Measurements from ENCODE around the gene RXRB. TPM values are rescaled to one million over a fixed set of nuclear protein-coding genes. Genes with fewer than 3 reads are reported as not detected.
A peak's percentile ranks its signal among the peaks of the same experiment; 100 is the strongest.

RXRB gene
- total RNA-seq, 1 experiment from 2014 or later: 30.4 TPM

DNA sequence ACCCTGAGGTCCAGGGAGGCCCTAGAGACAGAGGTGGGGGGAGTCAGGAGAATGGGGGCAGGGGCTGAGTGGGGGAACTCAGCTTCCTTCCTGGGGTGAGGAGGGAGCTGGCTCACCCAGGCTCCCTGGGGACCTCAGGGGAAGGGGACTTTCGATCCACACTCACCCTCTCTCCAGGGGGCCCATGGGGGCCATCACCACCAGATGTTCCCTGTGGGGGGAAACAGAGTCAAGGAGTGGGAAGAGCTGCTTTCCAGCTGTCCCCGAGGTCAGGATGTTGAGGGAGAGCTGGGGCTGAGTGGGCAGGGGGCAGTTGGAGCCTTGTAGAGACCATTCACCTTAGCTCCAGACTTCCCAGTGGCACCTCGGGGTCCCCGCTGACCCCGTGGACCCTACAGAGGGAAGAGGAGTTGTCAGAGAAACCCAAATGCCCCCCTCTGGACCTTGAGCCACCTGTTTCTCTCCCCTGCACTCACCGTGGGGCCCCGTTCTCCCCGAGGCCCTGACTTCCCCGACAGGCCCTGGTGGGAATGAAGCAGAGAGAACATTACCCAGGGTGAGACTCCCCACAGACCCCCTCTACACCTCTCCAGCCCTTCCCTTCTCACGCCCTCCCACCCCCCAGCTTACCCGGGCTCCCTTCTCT, 26.8 kb downstream of the RXRB start:
- no TSS peak for BruUV-seq (replicated peaks)
- intact Hi-C loops (cut with micrococcal nuclease; ENCODE audit: unreplicated experiment): no loop called here
- H3K4me1 Mint-ChIP-seq (ENCODE audit: low read depth, unreplicated experiment): no peaks in the 10 kb centered on the region
- H3K9me3 ChIP-seq: no peaks in the 10 kb centered on the region
- H3K27me3 ChIP-seq (replicated peaks; ENCODE audit: control insufficient read depth, insufficient read depth, low read length): no peaks in the 10 kb centered on the region
- TF ChIP-seq, protein P1, sequence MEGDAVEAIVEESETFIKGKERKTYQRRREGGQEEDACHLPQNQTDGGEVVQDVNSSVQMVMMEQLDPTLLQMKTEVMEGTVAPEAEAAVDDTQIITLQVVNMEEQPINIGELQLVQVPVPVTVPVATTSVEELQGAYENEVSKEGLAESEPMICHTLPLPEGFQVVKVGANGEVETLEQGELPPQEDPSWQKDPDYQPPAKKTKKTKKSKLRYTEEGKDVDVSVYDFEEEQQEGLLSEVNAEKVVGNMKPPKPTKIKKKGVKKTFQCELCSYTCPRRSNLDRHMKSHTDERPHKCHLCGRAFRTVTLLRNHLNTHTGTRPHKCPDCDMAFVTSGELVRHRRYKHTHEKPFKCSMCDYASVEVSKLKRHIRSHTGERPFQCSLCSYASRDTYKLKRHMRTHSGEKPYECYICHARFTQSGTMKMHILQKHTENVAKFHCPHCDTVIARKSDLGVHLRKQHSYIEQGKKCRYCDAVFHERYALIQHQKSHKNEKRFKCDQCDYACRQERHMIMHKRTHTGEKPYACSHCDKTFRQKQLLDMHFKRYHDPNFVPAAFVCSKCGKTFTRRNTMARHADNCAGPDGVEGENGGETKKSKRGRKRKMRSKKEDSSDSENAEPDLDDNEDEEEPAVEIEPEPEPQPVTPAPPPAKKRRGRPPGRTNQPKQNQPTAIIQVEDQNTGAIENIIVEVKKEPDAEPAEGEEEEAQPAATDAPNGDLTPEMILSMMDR (IDR thresholded peaks at IDR 0.05; ENCODE audit: insufficient read depth in 1 of 2, low read depth in 1 of 2, low read length in 1 of 2, severe bottlenecking in 1 of 2, unreplicated experiment in 1 of 2): no peak
- no peaks in the 10 kb centered on the region for H3K4me1 ChIP-seq
- H3K9me3 Mint-ChIP-seq (ENCODE audit: unreplicated experiment): no peaks in the 10 kb centered on the region
- ChIA-PET POLR2A (interaction anchor here (0.5 kb wide), 1 partner anchor 128 kb away, joined by 13 read pairs; no protein-coding TSS in a partner anchor), CTCF (interaction anchor here (1.5 kb wide), 1 partner anchor 75 kb away, joined by 6 read pairs; no protein-coding TSS in a partner anchor)
- no peak for DNase-seq
- no peaks in the 10 kb centered on the region for H3K36me3 Mint-ChIP-seq (ENCODE audit: insufficient read depth, unreplicated experiment)
- peaks cover 19% of the 10 kb centered on the region for H3K27me3 Mint-ChIP-seq (ENCODE audit: insufficient read depth, unreplicated experiment)
- H3K4me3 ChIP-seq (ENCODE audit: low read depth, low read length): no peak overlapping the region
- H3K36me3 ChIP-seq (ENCODE audit: control insufficient read depth, insufficient read depth, low read length): no peaks in the 10 kb centered on the region
- no peak overlapping the region for H3K27ac Mint-ChIP-seq (ENCODE audit: unreplicated experiment)
- H3K4me3 Mint-ChIP-seq (ENCODE audit: unreplicated experiment): no peak overlapping the region

- Histone ChIP-seq H3K4me3 (ENCODE audit: low read depth, low read length) (no peak overlapping the region), H3K9me3 (no peaks in the 10 kb centered on the region), H3K4me1 (no peaks in the 10 kb centered on the region), H3K27me3 (replicated peaks; ENCODE audit: control insufficient read depth, insufficient read depth, low read length) (no peaks in the 10 kb centered on the region), H3K36me3 (ENCODE audit: control insufficient read depth, insufficient read depth, low read length) (no peaks in the 10 kb centered on the region)
- no peaks in the 10 kb centered on the region for H3K36me3 Mint-ChIP-seq (ENCODE audit: insufficient read depth, unreplicated experiment)
- no peaks in the 10 kb centered on the region for H3K4me1 Mint-ChIP-seq (ENCODE audit: low read depth, unreplicated experiment)
- peak overlapping the region; percentile 30 for H3K27ac Mint-ChIP-seq (ENCODE audit: unreplicated experiment)
- CTCF ChIA-PET: interaction anchor here (0.5 to 1.5 kb wide), 11 partner anchors 8 to 239 kb away, joined by 3 to 6 read pairs (median 3); no protein-coding TSS in a partner anchor
- POLR2A ChIA-PET: interaction anchor here (0.5 kb wide), 1 partner anchor 129 kb away, joined by 13 read pairs; no protein-coding TSS in a partner anchor
- intact Hi-C loops (cut with micrococcal nuclease; ENCODE audit: unreplicated experiment): loop anchor here (1.0 kb wide), 1 partner anchor 158 kb away; no protein-coding TSS in a partner anchor
- H3K4me3 Mint-ChIP-seq (ENCODE audit: unreplicated experiment): no peak overlapping the region
- peaks cover 19% of the 10 kb centered on the region for H3K27me3 Mint-ChIP-seq (ENCODE audit: insufficient read depth, unreplicated experiment)
- no peaks in the 10 kb centered on the region for H3K9me3 Mint-ChIP-seq (ENCODE audit: unreplicated experiment)
- TF ChIP-seq, protein P1 (IDR thresholded peaks at IDR 0.05; ENCODE audit: insufficient read depth in 1 of 2, low read depth in 1 of 2, low read length in 1 of 2, severe bottlenecking in 1 of 2, unreplicated experiment in 1 of 2): peak; percentile 63 to 76
- peak; percentile 27 to 46 for DNase-seq
- no TSS peak for BruUV-seq (replicated peaks)
Measured at GRCh38 chr6:33172688-33173534, 27.6 kb downstream of the RXRB start.
